ENCODE measurements around the gene FSTL1. TPM values are rescaled to one million over a fixed set of nuclear protein-coding genes. Genes with fewer than 3 reads are reported as not detected.

FSTL1 gene
- total and polyA plus RNA-seq, 2 experiments from 2014 or later = 50.8 to 258 TPM

GRCh38 chr3:120471643-120472042 is 20.9 kb upstream of the FSTL1 start (continued):
- TF ChIP-seq ZNF462 (CRISPR knock-in tag; IDR thresholded peaks at IDR 0.05) = no peak
- no peak for TF ChIP-seq POLR2AphosphoS5 (IDR thresholded peaks at IDR 0.05; ENCODE audit: low read depth)
- TF ChIP-seq REST (IDR thresholded peaks at IDR 0.05; ENCODE audit: unreplicated experiment) = no peak

GRCh38 chr3:120470870-120471269 is 20.1 kb upstream of the FSTL1 start:
- Histone ChIP-seq H3K4me1 (ENCODE audit: insufficient read depth) (peaks cover 38% of the 10 kb centered on the region), H3F3A (replicated peaks; ENCODE audit: low read depth) (no peaks in the 10 kb centered on the region), H3K27me3 (ENCODE audit: insufficient read depth) (no peaks in the 10 kb centered on the region), H3K36me3 (ENCODE audit: insufficient read depth) (no peaks in the 10 kb centered on the region), H3K4me2 (no peak overlapping the region), H3K9me2 (ENCODE audit: insufficient read depth) (peaks cover 24% of the 10 kb centered on the region), H4K20me1 (replicated peaks; ENCODE audit: insufficient read depth) (no peaks in the 10 kb centered on the region), H3K4me3 (no peak overlapping the region), H3K79me2 (replicated peaks; ENCODE audit: insufficient read depth) (no peaks in the 10 kb centered on the region), H2AFZ (peak overlapping the region; percentile 16; the same call in 1 of the 2 replicates), H3K27ac (ENCODE audit: low read depth) (no peak overlapping the region)
- peaks cover 9% of the 10 kb centered on the region for H3K9me3 Mint-ChIP-seq
- H3K27me3 Mint-ChIP-seq (ENCODE audit: insufficient read depth, low read depth, poor library complexity) = peaks cover 10% of the 10 kb centered on the region
- peaks cover 9% of the 10 kb centered on the region for H3K36me3 Mint-ChIP-seq (ENCODE audit: low read depth)
- DNase-seq (ENCODE audit: low spot score) (no peak), ATAC-seq (no peak)
- peaks cover 55% of the 10 kb centered on the region for H3K4me1 Mint-ChIP-seq
- no peak overlapping the region for H3K4me3 Mint-ChIP-seq
- H3K27ac Mint-ChIP-seq = peak overlapping the region; percentile 75
- TF ChIP-seq ETS1 (IDR thresholded peaks at IDR 0.05) (no peak), ZNF462 (CRISPR knock-in tag; IDR thresholded peaks at IDR 0.05) (no peak), NANOG (IDR thresholded peaks at IDR 0.05; ENCODE audit: borderline replicate concordance) (no peak)

Data from GM23338 (cell line).